GM12801 (cell line): Measurements from ENCODE around the gene GRB14.

Experiments used
- CTCF ChIP-seq: IDR thresholded peaks from one replicate; pipeline ENCODE4 v1.5.1; 2011; ENCODE audit warnings: control low read depth; ENCODE audit not compliant: insufficient read length; ENCODE audit errors: extremely low read depth

Gene GRB14

GRCh38 chr2:164457271-164457670, 164.0 kb downstream of the GRB14 start:
- no peak for TF ChIP-seq CTCF

- TF ChIP-seq CTCF, result no peak
Measured at GRCh38 chr2:164456619-164457018, 164.7 kb downstream of the GRB14 start.

- TF ChIP-seq CTCF, result no peak
Measured at GRCh38 chr2:164453656-164454305, 167.5 kb downstream of the GRB14 start.

GRCh38 chr2:164450278-164450677, 171.0 kb downstream of the GRB14 start:
- no peak for TF ChIP-seq CTCF

- TF ChIP-seq CTCF, result no peak
Measured at GRCh38 chr2:164449706-164450105, 171.6 kb downstream of the GRB14 start.

- no peak for TF ChIP-seq CTCF
Measured at GRCh38 chr2:164447660-164448059, 173.6 kb downstream of the GRB14 start.
